NCI-H1092 (cell line): ENCODE data around the gene ATXN1.
"Not testable (repeated sequence)": the region's sequence is repeated elsewhere in the genome, so short reads cannot be mapped to it uniquely, and the experiment has no call there.

Experiments
- DNase-seq: peaks from one replicate; lab custom pipeline; 2025; lab: John Stamatoyannopoulos, UW

The ATXN1 gene

GRCh38 chr6:16719488-16719887, 41.8 kb downstream of the ATXN1 start:
- no peak for DNase-seq

GRCh38 chr6:16718356-16718755, 42.9 kb downstream of the ATXN1 start:
- DNase-seq, result no peak

GRCh38 chr6:16717275-16717942, 43.9 kb downstream of the ATXN1 start:
- no peak for DNase-seq

- DNase-seq, result no peak
Observed at GRCh38 chr6:16716321-16716858, 44.9 kb downstream of the ATXN1 start.

GRCh38 chr6:16713597-16713996, 47.7 kb downstream of the ATXN1 start:
- DNase-seq, result no peak

GRCh38 chr6:16712931-16713484, 48.3 kb downstream of the ATXN1 start:
- DNase-seq, result no peak

GRCh38 chr6:16712255-16712930, 48.9 kb downstream of the ATXN1 start:
- DNase-seq, result no peak

GRCh38 chr6:16711546-16712254, 49.6 kb downstream of the ATXN1 start:
- no peak for DNase-seq

GRCh38 chr6:16706911-16707783, 54.1 kb downstream of the ATXN1 start:
- no peak for DNase-seq

GRCh38 chr6:16706491-16706890, 54.8 kb downstream of the ATXN1 start:
- not testable (repeated sequence) for DNase-seq

GRCh38 chr6:16706029-16706428, 55.2 kb downstream of the ATXN1 start:
- DNase-seq, result no peak

- no peak for DNase-seq
Observed at GRCh38 chr6:16705081-16705993, 55.9 kb downstream of the ATXN1 start.

GRCh38 chr6:16704401-16705045, 56.7 kb downstream of the ATXN1 start:
- no peak for DNase-seq

- DNase-seq, result not testable (repeated sequence)
Observed at GRCh38 chr6:16702627-16703378, 58.5 kb downstream of the ATXN1 start.

- no peak for DNase-seq
Observed at GRCh38 chr6:16700916-16701234, 60.4 kb downstream of the ATXN1 start.

- no peak for DNase-seq
Observed at GRCh38 chr6:16700202-16700915, 60.9 kb downstream of the ATXN1 start.

- no peak for DNase-seq
Observed at GRCh38 chr6:16698997-16699868, 62.0 kb downstream of the ATXN1 start.

GRCh38 chr6:16698162-16698533, 63.1 kb downstream of the ATXN1 start:
- no peak for DNase-seq
